HFF-Myc (cell line): ENCODE measurements around the gene ARMC9.

Experiments used
- DNase-seq: peaks from one replicate; pipeline ENCODE4 v3.0.0-alpha.2; 2011; ENCODE audit warnings: low read depth; ENCODE audit errors: extremely low read depth
- H3K4me3 ChIP-seq: replicated peaks from 2 replicates; pipeline ENCODE4 v1.5.1; 2011; ENCODE audit warnings: low read depth, mild to moderate bottlenecking, control low read depth, low read length
- CTCF ChIP-seq: IDR thresholded peaks from 2 replicates; pipeline ENCODE4 v1.5.1; 2012; ENCODE audit warnings: mild to moderate bottlenecking, low read depth, low read length, control low read depth; ENCODE audit errors: missing control alignments

ARMC9 gene

GRCh38 chr2:231336236-231336635, 137.8 kb downstream of the ARMC9 start:
- DNase-seq: no peak
- no peak overlapping the region for H3K4me3 ChIP-seq
- TF ChIP-seq CTCF: no peak

DNA sequence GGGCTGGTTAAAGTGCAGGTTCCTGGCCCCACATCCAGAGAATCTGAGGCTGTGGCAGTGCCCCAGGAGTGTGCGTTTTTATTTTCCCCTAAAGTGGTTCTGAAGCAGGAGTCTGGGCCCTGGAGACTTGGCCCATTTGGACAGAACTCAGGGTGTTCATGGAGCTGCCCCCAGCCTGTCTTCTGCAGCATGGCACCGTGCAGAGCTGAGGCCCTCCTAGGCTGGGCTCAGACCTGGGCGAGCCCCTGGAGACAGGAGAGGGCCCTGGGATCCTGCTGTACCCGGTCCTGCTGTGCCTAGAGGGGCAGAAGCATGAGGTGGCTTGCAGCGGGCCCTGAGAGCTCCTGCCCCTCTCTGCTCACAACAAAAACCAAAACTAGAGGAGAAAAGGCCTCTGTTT, 138.3 kb downstream of the ARMC9 start:
- H3K4me3 ChIP-seq: no peak overlapping the region
- DNase-seq: no peak
- no peak for TF ChIP-seq CTCF

- no peak for DNase-seq
- TF ChIP-seq CTCF: no peak
- no peak overlapping the region for H3K4me3 ChIP-seq
Observed at GRCh38 chr2:231337807-231338759, 139.7 kb downstream of the ARMC9 start.

- H3K4me3 ChIP-seq: no peak overlapping the region
- no peak for TF ChIP-seq CTCF
- no peak for DNase-seq
Observed at GRCh38 chr2:231339316-231339715, 140.9 kb downstream of the ARMC9 start.

DNA sequence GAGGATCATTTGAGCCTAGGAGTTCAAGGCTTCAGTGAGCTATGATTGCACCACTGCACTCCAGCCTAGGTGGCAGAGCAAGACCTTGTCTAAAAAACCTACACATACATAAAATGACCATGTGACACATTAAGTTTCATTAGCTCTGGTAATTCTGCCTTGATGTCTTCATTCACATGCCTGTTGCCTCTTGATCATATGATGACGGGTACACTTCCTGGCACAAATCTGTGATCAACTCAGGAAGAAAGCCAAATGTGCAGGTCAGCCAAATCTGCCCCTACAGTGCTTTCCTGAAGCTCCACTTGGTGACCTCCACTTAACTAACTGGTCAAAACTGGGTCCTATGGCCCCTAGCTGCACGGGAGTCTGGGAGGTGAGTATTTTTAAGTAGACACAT, 142.7 kb downstream of the ARMC9 start:
- TF ChIP-seq CTCF: no peak
- H3K4me3 ChIP-seq: no peak overlapping the region
- no peak for DNase-seq

DNA sequence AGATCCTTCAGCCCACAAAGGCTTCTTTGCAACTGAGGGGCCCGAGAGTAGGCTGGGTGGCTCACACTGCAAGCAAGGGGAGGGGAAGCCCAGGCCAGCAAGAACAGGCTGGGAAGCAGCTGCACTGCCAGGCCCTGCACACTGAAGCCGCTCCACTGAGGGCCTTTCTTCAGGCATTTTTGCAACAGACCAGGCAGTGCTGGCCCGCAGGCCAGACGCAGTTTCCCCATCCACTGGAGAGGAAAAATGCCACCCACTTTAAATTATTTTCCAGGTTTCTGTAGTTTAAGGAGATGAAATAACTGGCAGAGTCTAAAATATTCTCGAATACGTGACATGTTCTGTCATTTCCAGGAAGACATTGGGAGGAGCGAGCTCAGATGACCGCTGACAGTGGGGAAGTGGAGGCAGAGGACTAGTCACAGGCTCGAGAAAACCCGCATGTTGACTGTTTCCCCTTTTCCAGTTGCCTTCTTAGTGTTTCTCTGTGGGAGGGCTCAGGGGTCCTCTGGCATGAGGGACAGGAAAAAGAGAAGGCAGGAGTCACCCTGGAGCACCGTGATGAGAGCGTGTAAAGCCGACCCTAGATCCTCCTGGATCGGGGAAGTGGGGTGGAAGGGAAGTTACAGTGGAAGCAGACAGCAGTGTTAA, 143.8 kb downstream of the ARMC9 start:
- no peak overlapping the region for H3K4me3 ChIP-seq
- no peak for DNase-seq
- no peak for TF ChIP-seq CTCF
